ENCODE results near the gene KCNG2. TPM values are rescaled to one million over a fixed set of nuclear protein-coding genes. Genes with fewer than 3 reads are reported as not detected.

The KCNG2 gene
- total and polyA plus RNA-seq, 2 of the 8 experiments (the other 6 are each of a cell fraction or from before 2014, with no cell fraction given), result 0.19 to 0.74 TPM

- Histone ChIP-seq H4K8ac (ENCODE audit: extremely low read depth, insufficient read depth, low read length) (no peak overlapping the region), H3K9ac (replicated peaks in 1 of 4; ENCODE audit: extremely low read depth in 1 of 4, low read depth in 3 of 4, low read length in 3 of 4) (no peak overlapping the region), H3K56ac (replicated peaks; ENCODE audit: insufficient read length, low read depth, low read length) (no peak overlapping the region), H2BK120ac (replicated peaks; ENCODE audit: low read depth, low read length) (no peak overlapping the region), H2BK15ac (ENCODE audit: low read length) (no peak overlapping the region), H2AFZ (ENCODE audit: low read length) (no peak overlapping the region), H3K23me2 (ENCODE audit: low read depth, low read length) (peaks cover 9% of the 10 kb centered on the region; the same call in 1 of the 2 replicates), H3K18ac (ENCODE audit: extremely low read depth, low read length) (no peak overlapping the region), H3K14ac (ENCODE audit: insufficient read length) (no peak overlapping the region), H3K27me3 (replicated peaks in 1 of 4; ENCODE audit: control insufficient read depth in 3 of 4, extremely low read depth in 1 of 4, insufficient read depth in 3 of 4, low read length in 3 of 4) (no peaks in the 10 kb centered on the region), H3K23ac (ENCODE audit: insufficient read length) (no peak overlapping the region), H2AK5ac (ENCODE audit: low read depth, low read length) (no peak overlapping the region), H4K20me1 (replicated peaks in 1 of 2; ENCODE audit: control insufficient read depth in 1 of 2, insufficient read depth in 2 of 2, low read length in 2 of 2) (no peaks in the 10 kb centered on the region), H3K4me2 (ENCODE audit: insufficient read depth in 1 of 2, low read depth in 2 of 2, low read length in 2 of 2) (no peak overlapping the region), H3K4me1 (replicated peaks in 1 of 4; ENCODE audit: control insufficient read depth in 3 of 4, insufficient read depth in 4 of 4, low read length in 3 of 4) (no peaks in the 10 kb centered on the region; a peak in 1 of 7 replicates), H3K4ac (replicated peaks; ENCODE audit: insufficient read length, low read depth, low read length) (no peak overlapping the region), H4K91ac (replicated peaks; ENCODE audit: insufficient read length, low read length) (no peak overlapping the region), H3K79me2 (ENCODE audit: control insufficient read depth in 1 of 2, insufficient read depth in 2 of 2, low read length in 2 of 2) (no peaks in the 10 kb centered on the region), H3K79me1 (ENCODE audit: low read depth, low read length) (no peaks in the 10 kb centered on the region), H3K36me3 (ENCODE audit: control insufficient read depth in 2 of 4, insufficient read depth in 4 of 4, low read length in 3 of 4) (no peaks in the 10 kb centered on the region), H2BK20ac (ENCODE audit: low read length) (no peak overlapping the region), H3K27ac (ENCODE audit: low read depth, low read length) (no peak overlapping the region), H3K9me3 (ENCODE audit: insufficient read depth in 2 of 2, low read depth in 1 of 2, low read length in 1 of 2) (no peaks in the 10 kb centered on the region), H2BK5ac (ENCODE audit: low read depth, low read length) (no peak overlapping the region), H2BK12ac (ENCODE audit: low read depth, low read length) (no peak overlapping the region), H4K5ac (ENCODE audit: insufficient read length, low read depth, low read length) (no peak overlapping the region), H3K4me3 (ENCODE audit: extremely low read depth in 1 of 4, insufficient read depth in 2 of 4, low read depth in 3 of 4, low read length in 4 of 4) (no peak overlapping the region)
- TF ChIP-seq E2F6 (IDR thresholded peaks at IDR 0.05), result no peak
- no peak for TF ChIP-seq TBP (IDR thresholded peaks at IDR 0.05; ENCODE audit: low read depth, low read length)
- TF ChIP-seq TCF12 (IDR thresholded peaks at IDR 0.05; ENCODE audit: low read depth, low read length), result no peak
- ChIA-PET CTCF (ENCODE audit: partially characterized antibody) (interaction anchor here (0.7 to 0.9 kb wide), 2 partner anchors 72 to 125 kb away, joined by 3 to 4 read pairs; no protein-coding TSS in a partner anchor), POLR2A (ENCODE audit: partially characterized antibody) (no interaction called here)
- 88% methylated on average over 29 of the region's 29 CpGs; no CpG with 5 or more reads in 1 of the 2 experiments for WGBS, 2 experiments (ENCODE audit: extremely low coverage in 1 of 2, insufficient coverage in 1 of 2, insufficient read length in 1 of 2, insufficient replicate concordance in 2 of 2, low coverage in 1 of 2, low lambda C conversion rate in 2 of 2, missing lambda C conversion rate in 1 of 2)
- FAIRE-seq (no peak), DNase-seq (ENCODE audit: low read depth in 1 of 2, low spot score in 2 of 2) (no peak)
Observed at GRCh38 chr18:79868168-79868784, 70.5 kb downstream of the KCNG2 start.

Measured in H1 (cell line).